HCT116 (cell line): ENCODE results near the gene KRTAP13-2. TPM values are rescaled to one million over a fixed set of nuclear protein-coding genes. Genes with fewer than 3 reads are reported as not detected.

Experiments
- ATAC-seq: fragments of 200-7000 bp; cut with Tn5 transposase; 2 replicates; pipeline ENCODE4 v1.9.1; 2020; ENCODE audit warnings: mild to moderate bottlenecking, moderate library complexity
- BruUV-seq: library from RNA; stranded (reverse); fragments of 400-500 nt; replicated peaks from 2 replicates; lab custom pipeline; 2021; lab: Mats Ljungman, UMichigan
- CTCF ChIA-PET: fragments of 300-600 bp; sonication (Branson Sonifier 250); formaldehyde crosslinking; loops from one replicate; lab custom pipeline; 2021; ENCODE audit warnings: antibody characterized with exemption; lab: Charles Lee
- POLR2A ChIA-PET: fragments of 300-600, 350-600 bp; sonication (Branson Sonifier 250); formaldehyde crosslinking; loops from one replicate; lab custom pipeline; 2021; ENCODE audit warnings: antibody characterized with exemption; lab: Charles Lee
- RAD21 ChIA-PET, 2 experiments: fragments of 300-600 bp; sonication (Branson Sonifier 250); formaldehyde crosslinking; loops; one replicate each; lab custom pipeline; 2023; ENCODE audit warnings: low total read pairs in 2 of 2; ENCODE audit not compliant: uncharacterized antibody in 2 of 2, unreplicated experiment in 2 of 2, low non-redundant PET in 1 of 2; lab: Charles Lee
- DNase-seq: peaks from one replicate; pipeline ENCODE4 v3.0.0-alpha.2; 2010; ENCODE audit warnings: low read depth, low spot score
- H2AFZ ChIP-seq: fragments of 200-600 bp; shearing (Covaris generic), sonication (generic); 2 replicates; pipeline ENCODE4 v1.6.1; 2017; ENCODE audit warnings: low read depth, mixed run types, mixed read lengths, antibody characterized with exemption, low read length; ENCODE audit not compliant: poor library complexity, severe bottlenecking
- H3K27ac ChIP-seq: 2 replicates; pipeline ENCODE4 v1.5.1; 2012; ENCODE audit warnings: low read depth, low read length
- H3K27me3 ChIP-seq: fragments of 200-600 bp; sonication (generic); 2 replicates; pipeline ENCODE4 v1.6.1; 2016; ENCODE audit warnings: mixed run types, low read length, mixed read lengths; ENCODE audit not compliant: insufficient read depth
- H3K36me3 ChIP-seq, 2 experiments: fragments of 200-500 bp in 1 of 2; fragments of 200-600 bp in 1 of 2; sonication (Bioruptor generic) in 1 of 2; sonication (generic) in 1 of 2; 2 replicates each; pipeline versions ENCODE4 v1.5.1 to v1.6.1; 2014 to 2016; ENCODE audit warnings: low read length in 2 of 2, inconsistent platforms in 1 of 2, mixed read lengths in 1 of 2, mixed run types in 1 of 2; ENCODE audit not compliant: insufficient read depth in 2 of 2, control insufficient read depth in 1 of 2
- H3K4me1 ChIP-seq, 2 experiments: fragments of 200-600 bp in 1 of 2; sonication (generic) in 1 of 2; 2 replicates each; pipeline versions ENCODE4 v1.5.1 to v1.6.1; 2012 to 2017; ENCODE audit warnings: low read length in 2 of 2, inconsistent platforms in 1 of 2, mild to moderate bottlenecking in 1 of 2, mixed read lengths in 1 of 2, mixed run types in 1 of 2, moderate library complexity in 1 of 2; ENCODE audit not compliant: insufficient read depth in 2 of 2, control insufficient read depth in 1 of 2
- H3K4me2 ChIP-seq: fragments of 200-600 bp; sonication (generic); 2 replicates; pipeline ENCODE4 v1.6.1; 2017; ENCODE audit warnings: mixed run types, low read length, mixed read lengths
- H3K4me3 ChIP-seq, 2 experiments: fragments of 200-600 bp in 1 of 2; sonication (generic) in 1 of 2; replicated peaks in 1 of 2; 2 replicates each; pipeline ENCODE4 v1.5.1; 2011 to 2016; ENCODE audit warnings: low read length in 2 of 2, control low read depth in 1 of 2, low read depth in 1 of 2, mild to moderate bottlenecking in 1 of 2, mixed read lengths in 1 of 2, mixed run types in 1 of 2
- H3K79me2 ChIP-seq: fragments of 200-600 bp; sonication (generic); 2 replicates; pipeline ENCODE4 v1.6.1; 2017; ENCODE audit warnings: mild to moderate bottlenecking, mixed run types, low read length, moderate library complexity, mixed read lengths; ENCODE audit not compliant: insufficient read depth
- H3K9ac ChIP-seq: fragments of 200-600 bp; sonication (generic); 2 replicates; pipeline ENCODE4 v1.6.1; 2016; ENCODE audit warnings: low read length, mixed read lengths
- H3K9me2 ChIP-seq: fragments of 200-600 bp; sonication (generic), shearing (Covaris generic); 2 replicates; pipeline ENCODE4 v1.6.1; 2017; ENCODE audit warnings: mixed run types, mild to moderate bottlenecking, moderate library complexity; ENCODE audit not compliant: insufficient read depth
- H3K9me3 ChIP-seq, 2 experiments: fragments of 200-500 bp in 1 of 2; fragments of 200-600 bp in 1 of 2; sonication (Bioruptor generic) in 1 of 2; sonication (generic) in 1 of 2; 2 replicates each; pipeline ENCODE4 v1.6.1; 2014 to 2017; ENCODE audit warnings: low read length in 2 of 2, mixed read lengths in 2 of 2, inconsistent platforms in 1 of 2, low read depth in 1 of 2, mild to moderate bottlenecking in 1 of 2, mixed run types in 1 of 2, moderate library complexity in 1 of 2; ENCODE audit not compliant: control insufficient read depth in 1 of 2, insufficient read depth in 1 of 2
- H4K20me1 ChIP-seq: fragments of 200-600 bp; sonication (generic), shearing (Covaris generic); 2 replicates; pipeline ENCODE4 v1.6.1; 2017; ENCODE audit warnings: mixed run types, mild to moderate bottlenecking, moderate library complexity; ENCODE audit not compliant: insufficient read depth
- ATF3 ChIP-seq: IDR thresholded peaks from 2 replicates; pipeline ENCODE4 v1.6.1; 2012
- CBX3 ChIP-seq: IDR thresholded peaks from 2 replicates; pipeline ENCODE4 v1.6.1; 2012; ENCODE audit warnings: low read depth
- CEBPB ChIP-seq: IDR thresholded peaks from 2 replicates; pipeline ENCODE4 v1.6.1; 2012; ENCODE audit warnings: low read depth
- CTCF ChIP-seq, 3 experiments: fragments of 200-600 bp in 1 of 3; sonication (generic) in 1 of 3; IDR thresholded peaks in 2 of 3; conservative IDR thresholded peaks in 1 of 3; 2 replicates each; pipeline ENCODE4 v1.5.1; 2012 to 2017; ENCODE audit warnings: low read depth in 2 of 3, low read length in 2 of 3, antibody characterized with exemption in 1 of 3, borderline replicate concordance in 1 of 3, control low read depth in 1 of 3, mild to moderate bottlenecking in 1 of 3, mixed read lengths in 1 of 3, mixed run types in 1 of 3, moderate library complexity in 1 of 3; ENCODE audit not compliant: insufficient read depth in 1 of 3
- EGR1 ChIP-seq: IDR thresholded peaks from 2 replicates; pipeline ENCODE4 v1.6.1; 2012; ENCODE audit warnings: low read depth
- ELF1 ChIP-seq: IDR thresholded peaks from 2 replicates; pipeline ENCODE4 v1.6.1; 2012; ENCODE audit warnings: low read depth, borderline replicate concordance
- EZH2 ChIP-seq: fragments of 200-600 bp; sonication (generic); IDR thresholded peaks from 2 replicates; pipeline ENCODE4 v1.6.1; 2017; ENCODE audit warnings: antibody characterized with exemption, mixed run types
- EZH2phosphoT487 ChIP-seq: fragments of 200-600 bp; IDR thresholded peaks from 2 replicates; pipeline ENCODE4 v1.6.1; 2018; ENCODE audit warnings: antibody characterized with exemption, borderline replicate concordance
- FOSL1 ChIP-seq: IDR thresholded peaks from 2 replicates; pipeline ENCODE4 v1.6.1; 2012; ENCODE audit warnings: low read depth
- JUND ChIP-seq: IDR thresholded peaks from 2 replicates; pipeline ENCODE4 v1.6.1; 2012
- MAX ChIP-seq: IDR thresholded peaks from 2 replicates; pipeline ENCODE4 v1.6.1; 2012
- POLR2A ChIP-seq: IDR thresholded peaks from 2 replicates; pipeline ENCODE4 v1.7.0; 2011; ENCODE audit warnings: borderline replicate concordance; ENCODE audit not compliant: insufficient read depth, insufficient read length; ENCODE audit errors: extremely low read depth
- RAD21 ChIP-seq: IDR thresholded peaks from 2 replicates; pipeline ENCODE4 v1.6.1; 2012; ENCODE audit warnings: low read depth, mild to moderate bottlenecking
- SP1 ChIP-seq: IDR thresholded peaks from 2 replicates; pipeline ENCODE4 v1.6.1; 2012; ENCODE audit warnings: low read depth
- SRF ChIP-seq: IDR thresholded peaks from 2 replicates; pipeline ENCODE4 v1.6.1; 2012; ENCODE audit warnings: low read depth
- TCF7L2 ChIP-seq: IDR thresholded peaks from 2 replicates; pipeline ENCODE4 v1.7.0; 2011; ENCODE audit warnings: borderline replicate concordance, inconsistent platforms; ENCODE audit not compliant: insufficient read depth, insufficient read length; ENCODE audit errors: extremely low read depth
- YY1 ChIP-seq: IDR thresholded peaks from 2 replicates; pipeline ENCODE4 v1.6.1; 2011; ENCODE audit warnings: low read length, low read depth, moderate library complexity, mild to moderate bottlenecking; ENCODE audit not compliant: insufficient replicate concordance; ENCODE audit errors: extremely low read depth
- ZNF274 ChIP-seq: fragments of 200-500 bp; sonication (Bioruptor generic); IDR thresholded peaks from 2 replicates; pipeline ENCODE4 v1.6.1; 2014; ENCODE audit warnings: mild to moderate bottlenecking, low read depth, low read length, inconsistent platforms
- intact Hi-C: fragments of 100-400 bp; cut with micrococcal nuclease; formaldehyde crosslinking; loops from 2 replicates; pipeline ENCODE4 v1.10.0; 2022
- total RNA-seq: library from RNA; stranded (reverse); gene quantifications from one replicate; pipeline ENCODE4 v1.2.1, GENCODE V29; 2021; ENCODE audit not compliant: unreplicated experiment

The KRTAP13-2 gene
- total RNA-seq, 1 experiment from 2014 or later = not detected

DNA sequence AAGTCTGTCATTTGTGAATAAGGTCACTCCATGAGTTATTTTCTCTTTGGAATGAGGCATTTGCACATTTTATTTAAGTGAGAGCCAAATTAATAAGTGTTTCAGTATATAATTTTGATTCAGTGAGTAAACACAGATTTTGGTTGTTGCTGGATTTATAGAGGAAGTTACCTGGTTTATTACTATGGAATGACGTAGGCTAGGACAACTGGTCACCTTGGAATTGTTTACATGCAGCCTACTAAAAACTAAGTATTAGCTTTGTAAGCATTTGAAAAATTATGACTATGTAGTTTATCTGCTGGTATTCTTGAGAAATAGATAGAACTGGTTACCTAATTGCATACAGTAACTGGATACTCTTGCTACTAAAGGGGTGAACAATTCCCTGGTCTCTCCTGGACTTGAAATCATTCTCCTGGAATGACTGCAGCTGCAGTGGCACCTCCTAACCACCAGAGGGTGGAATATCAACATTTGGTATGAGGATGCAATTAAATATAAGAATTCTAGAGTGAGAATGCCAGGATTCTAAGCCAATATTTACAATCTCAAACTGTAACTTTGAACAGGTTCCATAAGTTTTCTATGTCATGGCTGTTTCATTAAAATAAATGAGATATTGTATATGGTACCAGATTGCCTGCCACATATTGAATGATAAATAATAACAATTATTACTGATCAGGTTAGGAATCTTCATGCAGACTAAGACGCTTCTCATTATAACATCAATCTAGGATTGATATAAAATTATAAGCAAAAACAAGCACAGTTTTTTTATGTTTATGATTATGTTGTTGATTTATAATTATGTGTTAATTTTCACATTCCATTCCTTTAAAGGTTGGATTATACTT is 31.1 kb downstream of the KRTAP13-2 start:
- intact Hi-C loops = loop anchor here (1.0 kb wide), 1 partner anchor 745 kb away; no protein-coding TSS in a partner anchor
- ChIA-PET CTCF (no interaction called here), POLR2A (no interaction called here), RAD21 (no interaction called here)
- H4K20me1 ChIP-seq = no peaks in the 10 kb centered on the region
- no peak for TF ChIP-seq CBX3
- TF ChIP-seq CTCF (IDR thresholded peaks at IDR 0.05 in 2 of 3, conservative IDR thresholded peaks at IDR 0.05 in 1 of 3; ENCODE audit: borderline replicate concordance in 1 of 3, insufficient read depth in 1 of 3, low read depth in 2 of 3, low read length in 2 of 3) = peak in 2 of 3 experiments; percentile 69 to 72; a peak in 4 of 6 replicates
- TF ChIP-seq JUND = no peak
- TF ChIP-seq RAD21 = 0 out of 2 replicates have a peak, but pooled peaks have one; percentile 12
- no peak for TF ChIP-seq FOSL1
- TF ChIP-seq ATF3 = no peak
- no peak for TF ChIP-seq CEBPB
- no peak for TF ChIP-seq MAX
- TF ChIP-seq TCF7L2 = no peak
- TF ChIP-seq ELF1 = no peak
- no peak for TF ChIP-seq EZH2
- TF ChIP-seq EZH2phosphoT487 = no peak
- TF ChIP-seq YY1 = no peak
- no peak for TF ChIP-seq POLR2A
- no peak for TF ChIP-seq EGR1
- TF ChIP-seq SRF = no peak
- TF ChIP-seq ZNF274 = no peak
- no peak for TF ChIP-seq SP1
- no peak overlapping the region for H3K4me3 ChIP-seq
- H2AFZ ChIP-seq = no peak overlapping the region
- peaks cover 0 to 34% of the 10 kb centered on the region in 2 experiments; a peak in 2 of 4 replicates for H3K9me3 ChIP-seq
- H3K79me2 ChIP-seq = no peaks in the 10 kb centered on the region
- no peaks in the 10 kb centered on the region for H3K36me3 ChIP-seq
- H3K4me1 ChIP-seq = no peaks in the 10 kb centered on the region
- H3K9me2 ChIP-seq = no peaks in the 10 kb centered on the region
- BruUV-seq = no TSS peak
- no peak overlapping the region for H3K4me2 ChIP-seq
- DNase-seq (peak; percentile 3), ATAC-seq (no peak)
- no peak overlapping the region for H3K27ac ChIP-seq
- no peak overlapping the region for H3K9ac ChIP-seq
- H3K27me3 ChIP-seq = no peaks in the 10 kb centered on the region
